Measurements from ENCODE around the gene BRPF3. TPM values are rescaled to one million over a fixed set of nuclear protein-coding genes. Genes with fewer than 3 reads are reported as not detected.

BRPF3 gene
- total and polyA plus RNA-seq, 10 of the 15 experiments (the other 5 are each of a cell fraction or from before 2014, with no cell fraction given): 2.3 to 16.1 (median 6.7) TPM

- no peak for TF ChIP-seq NRF1 (conservative IDR thresholded peaks at IDR 0.05; ENCODE audit: low read depth, low read length)
- no peak for TF ChIP-seq STAT3 (IDR thresholded peaks at IDR 0.05; ENCODE audit: low read depth, low read length)
- no peak for TF ChIP-seq PAX5 (IDR thresholded peaks at IDR 0.05; ENCODE audit: borderline replicate concordance, low read depth, low read length)
- TF ChIP-seq NKRF (conservative IDR thresholded peaks at IDR 0.05): no peak
- no peak for TF ChIP-seq ZNF592 (IDR thresholded peaks at IDR 0.05)
- no peak for TF ChIP-seq ASH2L (IDR thresholded peaks at IDR 0.05; ENCODE audit: borderline replicate concordance, low read depth)
- TF ChIP-seq SMC3 (IDR thresholded peaks at IDR 0.05; ENCODE audit: borderline replicate concordance, low read length): no peak
Observed at GRCh38 chr6:36269834-36270705, 73.5 kb downstream of the BRPF3 start, which contains the start of gene PNPLA1 (continued).

All from GM12878 (cell line).